Cortex of kidney (tissue), 1 donor: Measurements from ENCODE around the gene ATP11A.
"Not testable (repeated sequence)": the region's sequence is repeated elsewhere in the genome, so short reads cannot be mapped to it uniquely, and the experiment has no call there.

ENCODE experiments used
- DNase-seq: peaks from one replicate; lab custom pipeline; 2025; lab: John Stamatoyannopoulos, UW

The ATP11A gene

DNA sequence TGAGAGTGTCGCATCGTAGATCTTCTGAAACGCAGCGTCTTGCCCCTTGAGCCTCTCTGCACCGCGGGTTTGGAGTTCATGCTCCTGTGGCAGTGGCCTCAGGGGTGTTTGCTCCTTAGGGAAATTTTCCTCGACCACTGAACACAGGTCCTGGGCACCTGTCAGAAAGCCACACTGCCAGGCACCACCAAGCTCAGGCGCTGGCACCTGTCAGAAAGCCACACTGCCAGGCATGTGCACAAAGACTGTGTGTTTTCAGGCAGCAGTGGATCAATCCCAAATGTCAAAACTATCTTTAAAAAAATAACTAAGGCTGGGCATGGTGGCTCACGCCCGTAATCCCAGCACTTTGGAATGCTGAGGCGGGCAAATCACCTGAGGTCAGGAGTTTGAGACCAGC, 87.1 kb downstream of the ATP11A start:
- no peak for DNase-seq

DNA sequence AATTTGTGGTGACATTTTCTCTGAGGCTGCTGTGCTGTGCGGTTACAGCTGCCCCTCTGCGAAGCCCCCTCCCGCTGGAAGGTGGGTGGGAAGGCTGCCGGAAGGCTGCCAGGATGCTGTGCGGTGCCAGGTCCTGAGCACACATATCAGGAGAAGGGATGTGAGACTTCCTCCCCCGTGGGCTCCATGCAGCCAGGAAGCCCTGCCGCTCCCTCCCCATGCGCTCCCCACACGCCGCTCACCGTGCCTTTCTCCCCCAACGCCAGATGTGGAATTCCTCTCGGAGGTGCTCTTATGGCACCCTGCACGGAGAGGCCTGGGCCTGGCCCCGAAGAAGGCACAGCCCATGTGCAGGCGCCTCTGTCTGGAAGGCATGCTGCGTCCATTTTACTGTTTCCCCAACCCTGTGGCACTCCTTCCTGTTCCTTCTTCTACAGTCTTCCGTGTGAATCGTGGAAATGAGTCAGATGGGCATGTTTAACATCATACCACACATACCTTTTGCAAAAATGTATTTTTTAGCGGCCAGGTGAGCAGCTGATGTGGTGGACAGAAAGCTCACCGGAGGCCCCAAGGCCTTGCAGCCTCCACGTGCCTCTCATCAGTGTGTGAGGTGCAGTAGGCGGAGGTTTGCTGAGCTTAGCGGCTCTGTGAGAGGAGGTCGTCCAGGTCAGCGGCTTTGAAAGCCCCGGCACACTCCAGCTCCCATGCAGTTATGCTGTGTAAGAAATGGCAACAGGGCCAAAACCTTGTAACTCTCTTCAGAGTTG, 88.0 kb downstream of the ATP11A start:
- no peak for DNase-seq

DNA sequence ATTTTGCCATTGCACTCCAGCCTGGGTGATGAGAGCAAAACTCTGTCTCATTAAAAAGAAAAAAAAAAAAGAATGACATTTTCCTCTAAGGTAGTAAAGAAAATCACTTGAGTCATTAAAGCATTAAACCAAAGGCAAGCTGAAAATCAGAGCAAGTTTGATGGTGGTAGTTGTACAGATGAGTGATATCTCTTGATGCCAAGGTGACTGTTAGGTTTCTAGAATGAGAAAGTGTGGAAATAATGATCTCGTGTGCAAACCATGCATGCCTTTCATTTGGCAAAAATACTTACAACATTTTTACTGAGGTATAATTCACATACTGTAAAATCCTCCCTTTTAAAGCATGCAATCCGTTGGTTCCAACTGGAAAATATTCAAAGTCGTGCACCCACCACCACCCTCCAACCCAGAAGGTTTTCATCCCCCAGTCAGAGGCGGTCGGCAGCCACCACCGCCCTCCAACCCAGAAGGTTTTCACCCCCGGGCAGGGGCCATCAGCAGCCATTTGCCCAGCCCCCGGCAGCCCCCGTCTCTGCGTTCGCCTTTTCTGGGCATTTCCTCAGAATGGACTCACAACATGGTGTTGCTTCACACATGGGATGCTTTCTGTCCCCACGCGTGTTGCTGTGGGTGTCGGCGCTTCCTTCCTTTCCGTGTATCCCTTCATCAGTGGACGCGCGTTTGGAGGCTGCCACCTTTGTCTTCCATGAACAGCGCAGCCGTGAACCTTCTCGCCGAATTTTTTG, 90.2 kb downstream of the ATP11A start:
- no peak for DNase-seq

DNA sequence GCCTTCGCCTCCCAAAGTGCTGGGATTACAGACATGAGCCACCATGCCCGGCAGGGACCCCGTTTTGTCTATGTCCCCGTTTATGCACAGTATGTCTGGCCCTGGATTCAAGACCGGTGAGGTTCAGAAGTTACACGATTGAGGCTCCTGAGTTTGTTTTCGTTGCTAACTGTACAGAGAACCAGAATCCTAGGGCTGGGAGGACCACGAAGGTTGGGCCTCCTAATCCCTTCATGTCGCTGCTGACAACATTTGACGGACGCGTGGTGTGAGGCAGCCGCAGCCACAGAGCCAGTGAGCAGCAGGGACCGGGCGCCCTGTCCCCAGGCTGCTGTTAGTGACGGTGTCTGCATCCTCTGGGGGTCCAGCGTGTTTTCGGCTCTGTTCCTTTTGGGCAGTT, 91.4 kb downstream of the ATP11A start:
- DNase-seq, result no peak

DNA sequence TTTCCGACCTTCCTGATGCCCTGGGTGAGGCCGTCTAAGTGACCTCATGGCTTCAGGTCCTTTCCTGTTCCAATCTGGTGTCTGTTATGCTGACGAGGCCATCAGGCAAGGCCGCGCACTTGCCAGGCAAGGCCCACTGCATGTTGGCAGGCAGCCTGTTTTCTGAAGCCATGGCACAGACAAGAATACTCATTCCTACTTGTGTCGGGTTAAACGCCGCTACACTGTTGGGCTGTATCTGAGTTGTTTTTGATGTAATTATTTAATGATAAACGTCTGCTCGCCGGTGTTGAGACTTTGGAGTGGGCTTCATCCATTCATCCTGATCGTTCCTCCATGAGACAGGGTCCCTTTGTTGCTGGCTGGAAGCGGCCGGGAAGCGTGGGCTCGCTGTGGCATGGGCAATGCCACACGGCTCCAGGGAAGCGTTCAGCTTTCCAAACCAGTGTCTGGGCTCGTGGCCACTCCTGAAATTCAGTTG, 92.1 kb downstream of the ATP11A start:
- DNase-seq, result no peak

DNA sequence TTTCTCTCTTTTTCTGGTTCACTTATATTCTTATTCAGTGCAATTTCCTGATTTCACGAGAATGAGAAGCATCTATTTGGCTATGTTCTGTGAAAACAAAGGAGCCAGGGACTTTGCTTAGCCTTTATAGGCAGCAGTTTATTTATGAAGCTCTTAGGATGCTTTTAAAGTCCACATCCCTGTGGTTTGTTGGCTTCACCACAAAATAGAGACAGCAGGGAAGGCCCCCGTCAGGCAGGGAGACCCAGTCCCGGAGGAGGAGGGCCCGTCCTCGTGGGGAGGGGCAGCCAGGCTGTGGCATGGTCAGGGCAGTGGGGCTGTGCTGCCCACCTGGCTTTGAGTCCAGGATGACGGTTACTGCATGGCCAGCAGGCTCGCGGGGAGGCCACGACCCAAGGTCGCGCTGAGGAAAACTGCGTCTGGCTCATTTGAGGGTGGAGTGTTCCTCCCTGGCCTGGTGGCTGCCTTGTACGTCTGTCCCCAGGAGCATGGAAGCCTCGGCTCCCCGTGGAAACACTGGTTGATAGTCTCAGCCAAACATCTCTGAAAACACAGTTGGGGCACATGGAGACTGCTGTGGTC, 92.7 kb downstream of the ATP11A start:
- no peak for DNase-seq

DNA sequence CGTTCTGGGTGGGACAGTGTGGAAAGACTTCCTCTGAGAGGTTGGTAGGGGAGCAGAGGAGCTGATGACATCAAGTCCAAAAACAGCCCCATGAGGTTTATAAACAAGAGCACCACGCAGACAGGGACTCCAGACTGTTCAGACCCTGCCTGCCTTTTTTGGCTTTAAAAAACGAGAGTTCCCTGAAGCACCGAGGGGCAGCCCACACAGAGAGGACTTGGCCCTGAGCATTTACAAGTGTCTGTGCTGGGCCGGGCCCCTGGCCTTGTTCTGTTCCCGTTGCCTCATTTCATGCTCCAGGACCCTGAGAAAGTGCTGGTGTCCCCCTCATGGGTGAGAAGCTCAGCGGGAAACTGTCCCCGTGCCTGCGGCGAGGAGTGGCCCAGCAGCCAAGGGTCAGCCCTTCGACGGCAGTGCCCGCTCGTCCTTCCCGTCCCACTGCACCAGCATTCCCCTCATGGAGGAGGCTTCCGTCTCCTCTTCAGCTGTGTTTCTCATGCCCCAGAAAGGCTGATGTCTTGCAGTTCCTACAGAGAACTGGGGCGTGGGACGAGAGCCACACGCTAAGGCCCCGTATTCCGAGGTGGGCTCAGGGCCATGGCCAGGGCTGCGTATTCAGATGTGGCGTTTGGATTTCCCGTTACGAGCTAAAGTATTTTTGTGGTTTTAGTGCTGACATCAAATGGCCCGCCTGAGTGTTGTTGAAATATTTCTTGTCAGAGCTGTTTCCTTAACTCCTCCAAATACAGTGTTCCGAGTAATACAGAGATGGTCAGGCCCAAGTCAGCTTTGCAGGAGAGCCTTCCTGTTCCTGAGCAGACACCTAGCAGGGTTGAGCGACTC, 93.5 kb downstream of the ATP11A start:
- DNase-seq, result no peak

DNA sequence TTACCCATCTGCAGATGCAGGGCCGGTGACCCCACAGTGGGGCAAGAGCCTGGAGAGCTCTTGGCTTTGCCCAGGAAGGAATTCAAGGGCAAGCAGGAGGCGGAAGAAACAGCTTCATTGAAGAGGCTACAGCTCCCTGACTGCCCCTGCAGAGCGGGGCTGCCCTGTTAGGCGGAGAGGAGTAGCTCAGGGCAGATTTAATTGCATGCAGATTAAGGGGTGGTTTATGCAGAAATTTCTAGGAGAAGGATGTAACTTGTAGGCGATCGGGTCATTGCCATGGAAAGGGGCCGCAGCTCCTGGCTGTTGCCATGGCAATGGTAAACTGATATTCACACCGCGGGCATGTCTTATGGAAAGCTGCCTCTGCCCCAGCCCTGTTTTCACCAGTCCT, 94.1 kb downstream of the ATP11A start:
- DNase-seq, result no peak

DNA sequence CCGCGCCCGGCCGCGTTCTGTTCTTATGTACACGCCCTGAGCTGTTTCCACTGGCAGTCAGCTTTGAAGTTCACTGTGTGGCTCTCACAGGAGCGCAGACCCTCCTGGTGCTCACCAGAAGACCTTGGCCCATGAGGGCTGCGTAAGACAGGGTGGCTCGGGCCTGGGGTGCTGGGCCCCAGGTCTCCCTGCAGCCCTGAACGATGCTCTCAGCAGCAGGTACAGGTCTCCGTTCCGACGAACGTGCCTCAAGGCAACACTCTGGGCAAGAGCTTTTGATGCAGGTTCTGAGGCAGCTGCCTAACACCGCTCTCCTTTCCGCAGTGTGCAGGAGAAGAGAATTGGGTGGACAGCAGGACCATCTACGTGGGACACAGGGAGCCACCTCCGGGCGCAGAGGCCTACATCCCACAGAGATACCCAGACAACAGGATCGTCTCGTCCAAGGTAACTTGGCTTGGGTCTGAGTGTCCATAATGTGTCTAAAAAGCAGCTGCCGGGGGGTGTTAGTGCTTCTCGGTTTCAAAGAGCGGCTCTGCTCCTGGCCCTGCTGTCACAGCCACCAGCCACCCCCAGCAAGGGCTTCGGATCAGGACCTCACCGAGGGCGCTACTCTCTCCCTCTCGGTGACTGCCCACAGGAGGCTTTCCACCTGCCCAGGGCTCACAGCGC, 95.1 kb downstream of the ATP11A start:
- no peak for DNase-seq

DNA sequence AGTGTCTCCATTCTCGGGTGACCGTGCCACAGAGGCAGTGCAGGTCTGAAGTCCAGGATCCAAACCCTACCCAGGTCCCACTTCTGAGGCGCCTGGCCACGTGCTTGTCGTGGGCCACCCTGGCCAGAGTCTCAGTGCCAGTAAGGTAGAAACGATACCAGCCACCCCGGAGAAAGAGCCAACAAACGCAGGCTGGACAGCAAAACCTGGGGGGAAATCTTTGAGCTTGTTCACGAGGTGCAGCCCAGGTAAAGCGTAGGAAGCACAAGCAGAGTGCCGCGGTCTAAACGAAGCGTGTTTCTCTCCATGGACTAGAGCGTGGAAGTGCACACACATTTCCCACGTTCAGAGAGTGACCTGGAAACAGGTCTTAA, 95.6 kb downstream of the ATP11A start:
- no peak for DNase-seq

DNA sequence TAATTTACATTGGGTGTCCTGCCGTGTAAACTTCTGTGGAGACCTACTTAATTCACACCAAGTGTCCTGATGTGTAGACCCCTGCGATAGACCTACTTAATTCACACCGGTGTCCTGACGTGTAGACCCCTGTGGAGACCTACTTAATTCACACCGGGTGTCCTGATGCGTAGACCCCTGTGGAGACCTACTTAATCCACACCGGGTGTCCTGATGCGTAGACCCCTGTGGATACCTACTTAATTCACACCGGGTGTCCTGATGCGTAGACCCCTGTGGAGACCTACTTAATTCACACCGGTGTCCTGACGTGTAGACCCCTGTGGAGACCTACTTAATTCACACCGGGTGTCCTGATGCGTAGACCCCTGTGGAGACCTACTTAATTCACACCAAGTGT, 97.0 kb downstream of the ATP11A start:
- not testable (repeated sequence) for DNase-seq

DNA sequence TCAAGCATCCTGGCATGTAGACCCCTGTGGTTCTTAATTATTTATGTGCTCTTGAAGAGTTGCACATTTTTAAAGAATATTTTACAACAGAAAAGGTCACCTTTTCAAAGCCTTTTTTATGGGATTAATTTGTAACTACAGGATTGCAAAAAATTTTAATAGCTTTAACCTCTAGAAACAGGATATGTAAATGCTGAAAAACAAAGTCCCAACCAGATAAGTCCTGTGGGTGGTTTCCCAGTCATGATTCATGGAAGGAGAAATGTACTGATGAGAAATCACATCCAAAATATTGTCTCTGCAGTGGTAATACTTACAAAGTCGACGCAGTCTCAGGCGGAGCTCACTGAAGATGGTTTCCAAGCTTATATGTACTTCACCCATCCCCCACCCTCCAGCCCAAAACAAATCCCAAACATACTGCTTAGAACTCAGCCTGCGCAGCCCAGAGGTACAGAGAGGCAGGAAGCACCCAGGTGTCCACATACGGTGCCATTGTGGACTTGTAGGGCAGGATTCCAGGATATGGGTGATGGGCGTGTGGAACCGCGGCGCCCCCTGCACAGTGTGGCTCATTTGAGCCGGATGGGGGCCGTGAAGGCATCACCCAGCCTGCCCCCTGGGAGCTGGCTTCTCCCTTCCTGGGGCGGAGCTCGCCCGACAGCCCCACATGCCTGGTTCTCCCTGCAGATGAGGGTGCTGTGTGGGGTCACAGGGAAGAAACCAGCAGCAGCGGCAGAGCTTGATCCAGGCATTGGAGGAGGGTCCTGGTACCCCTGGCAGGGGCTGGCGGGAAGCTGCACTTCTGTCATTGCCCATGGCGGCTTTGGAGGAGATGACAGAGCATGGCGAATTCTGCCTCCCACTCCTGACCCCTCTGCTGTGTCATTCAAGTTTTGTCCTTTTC, 101.2 kb downstream of the ATP11A start:
- no peak for DNase-seq

DNA sequence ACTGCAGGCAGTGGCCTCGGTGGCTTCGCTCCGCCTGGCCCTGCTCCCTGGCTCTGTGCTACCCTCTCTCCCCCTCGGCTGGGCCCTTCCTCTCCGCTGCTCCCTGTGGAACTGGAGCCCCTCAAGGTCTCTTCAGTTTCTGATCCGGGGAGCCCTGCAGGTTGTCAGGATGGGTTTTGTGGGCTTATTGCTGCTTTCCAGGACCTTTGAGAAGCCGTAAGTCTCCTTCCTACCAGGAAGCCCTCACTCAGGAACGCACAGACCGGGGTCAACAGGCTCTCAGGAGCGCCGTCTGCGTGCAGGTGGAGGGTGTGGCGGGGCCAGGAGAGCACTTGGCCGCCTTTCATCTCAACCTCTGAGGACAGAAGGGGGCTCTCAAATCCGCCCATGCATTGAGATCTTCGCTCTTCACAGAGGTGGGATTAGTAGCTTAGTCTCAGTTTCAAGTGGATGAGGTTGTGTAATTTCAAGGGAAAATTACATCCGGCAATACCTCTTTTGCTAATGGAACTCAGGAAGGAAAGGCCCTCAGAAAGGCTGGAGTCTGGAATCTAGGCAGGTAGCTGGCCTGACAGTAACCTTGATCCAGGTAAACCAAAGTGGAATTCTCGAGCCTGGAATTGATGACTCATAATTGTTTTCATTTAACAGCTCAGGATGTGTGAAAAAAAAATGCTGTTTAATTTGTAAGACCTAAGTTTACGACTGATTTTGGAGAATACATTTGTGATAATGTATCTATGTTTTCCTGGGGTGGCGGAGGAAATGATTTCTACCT, 102.0 kb downstream of the ATP11A start:
- no peak for DNase-seq

DNA sequence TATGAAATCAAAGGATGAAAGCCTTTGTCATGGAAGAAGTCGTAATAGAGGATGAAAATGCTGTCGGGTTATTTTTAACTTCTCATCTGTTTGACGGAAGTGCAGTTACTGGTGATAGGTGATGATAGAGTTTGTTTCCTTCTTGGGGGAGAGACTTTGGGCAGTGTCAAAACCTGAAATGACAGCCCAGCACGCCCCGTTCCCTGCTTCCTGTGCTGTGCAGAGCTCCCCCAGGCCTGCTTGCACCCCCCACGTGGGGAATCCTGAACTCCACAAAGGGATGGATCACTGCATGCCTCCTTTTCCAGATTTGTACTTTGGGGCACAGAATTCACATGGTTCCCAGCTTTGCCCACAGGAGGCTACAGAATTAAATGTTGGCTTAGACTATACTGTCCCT, 102.7 kb downstream of the ATP11A start:
- DNase-seq, result no peak

DNA sequence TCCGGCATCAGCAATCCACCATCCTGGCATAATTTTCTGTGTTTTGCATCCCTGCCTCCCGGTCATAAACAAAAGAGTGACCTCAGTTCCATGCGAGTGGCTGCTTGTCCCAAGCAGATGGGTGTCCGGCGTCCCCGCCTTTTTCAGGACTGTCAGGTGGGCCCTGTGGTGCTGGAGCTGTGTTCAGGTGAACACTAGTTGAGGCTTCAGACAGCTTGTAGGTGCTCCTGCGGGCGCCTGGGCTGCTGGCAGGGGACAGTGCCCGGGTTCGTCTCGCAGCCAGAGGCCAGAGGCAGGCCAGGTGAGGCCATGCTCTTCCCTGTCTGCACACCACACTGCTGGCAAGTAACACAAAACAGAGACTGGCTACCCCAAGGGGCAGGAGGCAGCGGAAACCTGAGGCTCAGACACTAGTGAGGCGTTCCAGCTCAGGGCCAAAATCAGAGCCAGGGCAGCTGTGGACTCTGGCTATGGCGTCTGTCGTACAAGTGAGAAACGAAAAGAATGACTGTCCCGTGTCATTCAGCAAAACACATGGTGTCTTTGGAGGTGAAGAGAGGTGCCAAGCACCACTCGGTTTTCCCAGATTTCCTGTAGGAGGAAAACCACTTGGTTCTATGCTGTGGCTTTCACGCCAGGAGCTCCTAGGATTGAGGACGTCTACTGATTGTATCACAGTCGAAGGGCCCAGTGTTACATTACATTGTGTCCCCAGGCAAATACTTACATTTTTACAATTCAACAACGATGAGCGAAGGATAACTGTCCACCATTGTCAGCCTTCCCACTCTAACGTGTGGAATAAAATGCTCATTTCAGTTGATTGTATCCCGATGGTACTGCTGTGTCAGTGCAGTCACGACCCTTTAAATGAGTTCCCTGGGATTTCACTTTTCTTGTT, 104.0 kb downstream of the ATP11A start:
- no peak for DNase-seq

DNA sequence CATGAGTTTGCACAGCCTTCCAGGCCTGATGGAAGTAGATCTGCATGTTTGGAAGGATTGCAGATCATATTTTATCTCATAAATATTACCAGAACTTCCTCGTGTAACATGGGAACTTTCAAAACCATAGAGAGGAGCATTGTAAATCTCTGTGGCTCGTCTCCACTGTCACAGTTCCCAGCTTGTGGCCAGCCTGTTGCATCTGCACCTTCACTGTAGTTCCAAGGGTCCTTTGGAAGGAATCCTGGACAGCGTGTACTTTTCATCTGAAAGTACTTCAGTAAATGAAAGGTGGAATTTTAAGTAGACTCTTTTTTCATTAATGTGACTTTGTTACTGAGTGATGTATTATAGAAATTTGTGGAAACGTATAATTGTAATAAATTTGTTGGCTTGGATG, 105.4 kb downstream of the ATP11A start:
- DNase-seq, result no peak

DNA sequence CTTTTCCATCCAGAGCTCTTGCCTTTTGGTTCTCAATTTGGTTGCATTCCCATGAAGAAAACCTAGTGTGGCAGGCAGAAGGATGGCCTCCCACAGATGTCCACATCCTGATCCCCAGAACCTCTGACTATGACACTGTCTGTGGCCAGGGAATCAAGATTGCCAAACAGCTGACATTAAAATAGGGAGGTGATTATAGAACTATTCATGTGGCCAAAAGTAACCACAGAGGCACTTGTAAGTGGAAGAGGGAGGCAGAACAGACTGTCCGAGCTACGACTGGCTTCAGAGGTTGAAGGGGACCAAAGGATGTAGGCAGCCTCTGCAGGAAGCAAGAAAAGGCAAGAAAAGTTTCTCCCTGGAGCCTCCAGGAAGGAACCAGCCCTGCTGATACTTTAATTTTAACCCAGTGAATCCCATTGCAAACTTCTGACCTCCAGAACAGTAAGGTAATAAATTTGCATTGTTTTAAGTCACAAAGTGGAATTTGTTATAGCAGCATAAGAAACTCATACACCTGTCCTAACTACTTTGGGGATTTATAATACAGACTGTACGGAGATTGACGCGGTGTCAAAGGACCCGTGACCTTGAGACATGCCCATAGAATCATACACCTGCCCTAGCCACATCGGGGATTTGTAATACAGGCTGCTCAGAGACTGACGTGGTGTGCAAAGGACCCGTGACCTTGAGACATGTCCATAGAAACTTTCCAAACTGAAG, 106.5 kb downstream of the ATP11A start:
- DNase-seq, result no peak

DNA sequence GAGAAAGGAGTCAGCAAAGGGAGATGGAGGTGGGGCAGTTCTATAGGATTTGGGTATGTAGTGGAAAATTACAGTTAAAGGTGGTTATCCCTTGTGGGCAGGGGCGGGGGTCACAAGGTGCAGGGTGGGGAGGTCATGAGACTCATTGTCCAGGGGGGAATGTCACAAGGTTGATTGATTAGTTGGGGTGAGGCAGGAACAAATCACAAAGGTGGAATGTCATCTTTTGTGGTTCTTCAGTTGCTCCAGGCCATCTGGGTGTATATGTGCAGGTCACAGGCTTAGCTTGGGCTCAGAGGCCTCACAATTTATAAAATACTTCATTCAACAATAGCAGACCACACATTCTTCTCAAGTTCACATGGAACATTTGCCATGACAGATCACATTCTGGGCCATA, 109.6 kb downstream of the ATP11A start:
- no peak for DNase-seq
